CD4-positive, alpha-beta T cell treated with Interleukin-12 subunit alpha and Interleukin-12 subunit beta, for 1 hour (primary cell): ENCODE measurements around the gene MTHFD2L.
A peak's percentile ranks its signal among the peaks of the same experiment; 100 is the strongest.

Experiments
- DNase-seq: peaks from one replicate; pipeline ENCODE4 v3.0.0-alpha.2; 2020

Gene MTHFD2L

GRCh38 chr4:74133786-74134499 lies 24.0 kb upstream of the MTHFD2L start:
- DNase-seq: peak; percentile 45

DNA sequence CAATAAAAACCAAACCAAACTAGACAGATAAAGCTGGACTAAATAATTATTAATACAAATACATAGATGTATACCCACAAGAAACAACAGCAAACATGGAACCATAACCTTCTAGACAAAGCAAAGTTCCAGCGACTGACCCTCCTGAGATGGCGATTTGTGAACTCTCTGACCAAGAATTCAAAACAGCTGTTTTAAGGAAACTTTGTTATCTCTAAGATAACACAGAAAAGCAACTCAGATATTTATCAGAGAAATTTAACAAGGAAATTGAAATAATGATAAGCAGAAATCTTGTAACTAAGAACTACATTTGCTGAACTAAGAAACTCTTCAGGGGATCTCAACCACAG lies 23.4 kb upstream of the MTHFD2L start:
- no peak for DNase-seq

GRCh38 chr4:74146581-74147129 lies 11.3 kb upstream of the MTHFD2L start:
- no peak for DNase-seq

DNA sequence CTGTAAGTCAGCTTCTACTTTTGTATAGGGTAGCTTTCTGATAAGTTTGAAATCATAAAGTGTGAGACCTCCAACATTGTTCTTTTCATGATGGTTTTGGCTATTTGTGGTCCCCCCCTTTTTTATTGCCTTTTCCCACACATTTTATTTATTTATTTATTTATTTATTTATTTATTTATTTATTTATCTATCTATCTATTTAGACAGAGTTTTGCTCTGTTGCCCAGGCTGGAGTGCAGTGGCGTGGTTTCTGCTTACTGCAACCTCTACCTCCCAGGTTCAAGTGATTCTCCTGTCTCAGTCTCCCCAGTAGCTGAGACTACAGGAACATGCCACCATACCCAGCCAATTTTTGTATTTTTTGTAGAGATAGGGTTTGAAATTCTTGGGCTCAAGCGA lies 9.7 kb upstream of the MTHFD2L start:
- DNase-seq: no peak

GRCh38 chr4:74152836-74153235 lies 5.1 kb upstream of the MTHFD2L start:
- no peak for DNase-seq

GRCh38 chr4:74156521-74156920 lies 1.4 kb upstream of the MTHFD2L start:
- no peak for DNase-seq

GRCh38 chr4:74157154-74157553 lies 764 bp upstream of the MTHFD2L start:
- no peak for DNase-seq

DNA sequence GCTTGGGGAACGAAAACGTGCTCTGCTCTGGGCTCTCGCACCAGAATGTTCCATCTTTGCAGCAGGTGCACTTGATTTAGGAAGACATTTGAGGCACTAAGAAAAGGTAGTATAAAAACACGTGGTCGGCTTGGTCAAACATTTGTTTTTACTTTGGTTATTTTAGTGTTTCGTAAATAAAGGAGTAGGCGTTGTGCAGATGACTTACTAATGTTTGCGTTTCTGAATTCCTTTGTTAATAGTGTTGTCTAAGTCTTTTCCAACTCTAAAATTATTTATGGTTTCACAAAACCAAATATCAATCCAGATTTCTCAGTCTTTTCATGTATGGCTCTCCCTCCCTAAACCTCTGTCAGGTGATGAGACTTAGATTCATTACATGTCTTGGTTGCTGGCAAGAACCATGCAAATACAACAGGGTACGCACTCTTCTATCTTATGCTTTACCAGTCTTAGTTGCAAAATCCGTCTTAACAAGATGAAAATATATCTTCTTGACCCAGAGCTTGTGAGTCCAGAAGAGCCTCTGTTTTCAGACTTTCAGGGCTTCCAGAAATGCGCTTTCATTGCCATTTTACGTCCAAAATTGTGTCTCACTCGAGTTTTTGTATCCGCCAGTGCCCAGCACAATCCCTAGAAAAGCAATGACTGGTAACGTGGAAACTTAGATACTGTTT lies 686 bp downstream of the MTHFD2L start:
- DNase-seq: no peak

DNA sequence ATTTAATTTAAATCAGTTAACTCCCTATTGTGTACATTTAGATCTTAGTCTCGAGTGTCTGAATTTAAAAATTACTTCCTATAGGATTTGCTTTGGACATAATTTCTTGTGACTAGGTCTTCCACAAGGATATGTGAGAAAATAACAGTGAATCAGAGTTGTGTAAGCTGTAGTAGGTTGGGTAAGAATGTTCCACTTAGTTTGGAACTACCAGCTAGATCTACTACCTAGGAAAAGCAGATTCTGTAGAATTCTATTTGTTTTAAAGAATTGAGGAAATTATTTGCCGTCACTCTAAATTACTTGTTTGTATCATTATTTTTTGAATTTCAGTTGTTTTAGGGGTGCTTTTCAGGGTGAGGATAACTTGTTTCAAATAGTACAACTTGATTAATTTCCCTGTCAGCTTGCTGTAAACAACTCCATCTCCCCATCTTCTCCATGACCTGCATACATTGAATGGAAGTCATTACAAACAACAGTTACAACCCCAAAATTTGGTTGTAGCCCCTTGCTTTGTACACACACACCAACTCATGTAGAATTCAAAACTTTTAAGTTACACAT lies 1.3 kb downstream of the MTHFD2L start:
- no peak for DNase-seq

DNA sequence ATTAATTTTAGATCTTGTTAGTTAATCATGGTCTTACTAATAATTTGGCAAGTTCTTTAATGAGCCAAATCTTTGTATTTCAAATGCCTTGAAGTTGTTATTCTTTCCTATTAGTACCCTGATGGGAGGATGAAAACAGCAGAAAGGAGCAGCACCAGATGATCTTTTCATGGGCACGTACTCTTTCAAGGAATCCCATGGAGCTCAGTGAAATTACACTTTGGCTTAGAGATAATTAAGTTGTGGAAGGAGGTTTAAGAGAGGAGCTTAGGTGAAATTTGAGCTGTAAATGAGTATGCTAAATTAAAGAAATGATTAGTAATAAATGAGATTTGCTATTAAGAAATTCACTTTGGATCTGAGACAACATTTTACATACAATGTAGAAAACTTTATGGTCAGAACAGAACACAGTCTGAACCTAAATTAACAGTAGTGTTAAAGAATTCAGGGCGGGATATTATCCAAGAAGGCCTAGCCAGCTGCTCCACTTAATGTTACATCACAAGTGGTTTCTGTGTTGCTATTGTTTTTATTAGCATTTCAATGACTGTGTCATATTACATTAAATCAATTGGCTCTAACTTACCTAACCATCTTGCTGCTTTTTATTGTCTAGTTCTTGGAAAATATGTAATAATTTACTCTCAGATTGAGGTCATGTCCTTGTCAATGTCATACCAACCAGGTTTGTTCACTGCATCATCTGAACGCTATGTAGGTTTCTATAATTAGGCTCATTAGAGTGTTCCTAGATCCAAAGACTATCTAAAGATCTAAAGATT lies 3.9 kb downstream of the MTHFD2L start:
- no peak for DNase-seq

GRCh38 chr4:74166135-74166534 lies 8.2 kb downstream of the MTHFD2L start:
- DNase-seq: no peak

GRCh38 chr4:74166818-74167217 lies 8.9 kb downstream of the MTHFD2L start:
- no peak for DNase-seq

GRCh38 chr4:74167585-74167984 lies 9.7 kb downstream of the MTHFD2L start:
- no peak for DNase-seq

DNA sequence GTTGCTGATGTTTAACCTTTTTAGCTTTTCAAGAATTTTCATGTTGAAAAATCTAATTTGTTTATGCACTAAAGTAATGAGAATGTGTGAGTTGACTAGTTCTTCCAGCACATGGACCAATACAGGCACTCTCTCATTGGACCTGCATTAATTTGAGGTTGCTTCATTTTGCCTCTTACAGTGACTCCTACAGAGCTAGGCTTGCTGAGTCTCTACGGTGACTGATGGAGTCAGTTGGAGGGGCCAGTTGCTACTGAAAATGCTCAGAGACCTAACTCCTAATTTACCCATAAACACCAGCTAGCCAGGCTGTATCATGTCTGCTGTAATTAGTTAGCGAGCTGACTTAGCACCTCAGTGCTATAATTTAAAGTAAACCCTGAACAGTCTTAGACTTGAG lies 10.9 kb downstream of the MTHFD2L start:
- DNase-seq: no peak

DNA sequence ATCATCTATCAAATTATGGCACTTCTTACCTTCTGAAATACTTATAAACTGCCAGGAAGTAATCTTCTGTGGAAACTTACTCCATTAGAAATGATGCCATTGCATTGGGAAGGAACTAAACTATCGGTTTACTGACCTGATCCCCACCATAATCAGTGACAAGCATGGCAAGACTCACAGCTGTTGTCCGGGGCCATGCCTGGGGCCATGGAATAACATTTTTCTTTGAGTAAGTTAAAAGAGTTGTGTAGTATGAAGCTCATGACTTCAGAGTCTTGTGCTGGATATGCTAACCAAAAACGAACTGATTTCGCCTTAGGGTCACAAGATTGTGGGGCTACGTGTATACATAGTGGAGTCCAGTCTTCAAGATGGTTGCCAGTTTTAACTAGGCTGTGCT lies 15.4 kb downstream of the MTHFD2L start:
- DNase-seq: no peak

DNA sequence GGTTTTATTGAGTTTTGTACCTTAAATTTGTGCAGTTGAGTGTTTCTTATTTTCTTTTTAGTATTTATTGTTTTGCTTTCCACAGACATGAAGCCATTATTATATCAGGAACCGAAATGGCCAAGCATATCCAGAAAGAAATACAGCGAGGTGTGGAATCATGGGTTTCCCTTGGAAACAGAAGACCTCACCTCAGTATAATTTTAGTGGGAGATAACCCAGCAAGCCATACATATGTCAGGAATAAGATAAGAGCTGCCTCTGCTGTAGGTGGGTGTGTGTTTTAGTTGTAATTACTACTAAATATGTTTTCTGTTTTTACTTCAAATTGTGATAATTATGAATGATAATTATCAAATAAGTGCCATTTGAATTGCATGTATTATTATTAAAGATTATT lies 16.5 kb downstream of the MTHFD2L start:
- DNase-seq: no peak

DNA sequence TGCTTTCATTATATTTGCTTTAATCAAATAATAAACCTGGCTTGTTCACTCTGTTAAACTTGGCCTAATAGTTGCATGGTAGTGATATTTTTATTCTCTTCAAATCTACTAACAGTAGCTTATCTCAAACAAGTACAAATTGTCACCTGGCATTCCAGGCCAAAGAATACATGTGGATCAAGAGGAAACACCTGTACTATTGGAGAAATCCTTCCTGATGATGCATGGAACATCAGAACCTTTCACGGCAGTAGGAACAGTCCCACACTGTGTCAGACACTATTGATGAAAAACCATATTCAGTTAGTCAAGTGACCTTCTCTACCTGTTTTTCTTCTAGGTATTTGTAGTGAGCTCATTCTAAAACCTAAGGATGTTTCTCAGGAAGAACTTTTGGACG lies 17.0 kb downstream of the MTHFD2L start:
- DNase-seq: no peak

DNA sequence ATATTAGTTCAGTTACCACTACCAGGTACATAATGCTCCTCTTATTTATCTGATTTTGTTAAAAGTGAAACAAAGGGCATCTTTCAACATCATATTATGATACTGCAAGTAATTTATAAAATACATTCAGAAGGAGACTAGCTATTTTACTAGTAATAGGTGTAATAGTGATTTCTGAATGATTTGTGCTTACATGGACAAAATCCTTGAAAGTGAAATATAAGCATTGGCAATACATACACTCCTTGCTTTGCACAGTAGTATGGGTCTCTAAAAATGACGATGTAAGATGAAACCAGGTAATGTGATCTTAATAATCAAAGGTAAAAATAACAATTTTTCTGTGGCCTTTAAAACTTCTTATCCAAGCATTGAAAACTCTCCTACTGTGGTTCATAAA lies 17.5 kb downstream of the MTHFD2L start:
- no peak for DNase-seq

DNA sequence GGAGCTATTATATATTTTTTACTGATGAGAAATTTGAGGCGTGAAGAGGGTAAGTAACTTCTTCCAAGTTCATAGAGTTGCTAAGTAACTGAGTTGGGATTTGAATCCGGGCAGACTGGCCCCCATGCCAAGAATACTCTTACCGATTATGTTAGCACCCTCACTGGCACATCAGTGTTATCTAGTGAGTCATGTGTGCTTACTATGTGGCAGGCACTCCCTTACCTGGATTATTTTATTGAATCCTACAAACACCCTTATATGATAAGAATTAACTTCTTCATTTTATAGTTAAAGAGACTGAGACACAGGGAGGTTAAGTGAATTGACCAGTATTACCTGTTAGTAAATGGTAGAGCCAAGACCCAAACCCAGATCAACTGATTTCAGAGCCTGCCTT lies 20.9 kb downstream of the MTHFD2L start:
- no peak for DNase-seq

- DNase-seq: no peak
Measured at GRCh38 chr4:74181219-74181618, 23.3 kb downstream of the MTHFD2L start.

- no peak for DNase-seq
Measured at GRCh38 chr4:74188912-74189311, 31.0 kb downstream of the MTHFD2L start.

DNA sequence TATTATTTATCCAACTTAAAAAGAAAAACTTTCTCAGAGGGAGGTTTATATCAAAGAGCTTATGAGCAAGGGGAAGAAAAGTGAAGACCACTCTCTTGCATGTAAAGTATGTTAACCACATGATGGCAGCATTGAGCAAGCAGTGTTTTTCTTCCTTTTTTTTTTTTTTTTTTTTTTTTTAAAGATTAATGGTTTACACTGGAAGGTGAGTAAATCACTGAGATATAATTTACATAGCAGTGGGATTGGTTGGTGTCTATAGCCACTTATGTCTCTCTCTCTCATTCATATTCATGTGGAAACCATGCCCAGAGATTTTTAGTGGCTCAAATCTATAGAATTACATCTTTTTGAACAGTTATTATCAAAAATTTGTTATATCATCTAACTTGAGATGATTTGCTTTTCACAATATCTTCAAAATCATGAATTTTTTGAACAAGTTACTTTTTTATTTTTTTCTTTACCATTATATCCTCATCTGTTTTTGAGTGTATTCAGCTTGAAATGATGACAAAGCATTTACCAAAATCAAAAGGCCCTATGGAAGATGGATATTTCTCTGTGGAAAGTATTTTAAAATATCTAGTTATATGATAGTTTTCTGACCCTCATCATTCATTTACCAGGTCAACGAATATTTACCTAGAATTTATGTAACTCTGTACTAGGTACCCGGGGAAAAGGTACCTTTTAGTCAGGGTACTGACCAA lies 31.6 kb downstream of the MTHFD2L start:
- DNase-seq: peak; percentile 44

GRCh38 chr4:74190332-74190731 lies 32.4 kb downstream of the MTHFD2L start:
- DNase-seq: no peak
